Activated CD4-positive, alpha-beta T cell treated with anti-CD3 and anti-CD28 coated beads, Interleukin-2, Interleukin-4, amounts not matched to agents 100 ng/mL and 50 ng/mL, durations not matched to agents 16 hours and 8 hours (primary cell): Measurements from ENCODE around the gene PPP1R16B.

Source experiments
- DNase-seq: peaks from one replicate; pipeline ENCODE4 v3.0.0-alpha.2; 2020; ENCODE audit warnings: low spot score

The PPP1R16B gene

DNA sequence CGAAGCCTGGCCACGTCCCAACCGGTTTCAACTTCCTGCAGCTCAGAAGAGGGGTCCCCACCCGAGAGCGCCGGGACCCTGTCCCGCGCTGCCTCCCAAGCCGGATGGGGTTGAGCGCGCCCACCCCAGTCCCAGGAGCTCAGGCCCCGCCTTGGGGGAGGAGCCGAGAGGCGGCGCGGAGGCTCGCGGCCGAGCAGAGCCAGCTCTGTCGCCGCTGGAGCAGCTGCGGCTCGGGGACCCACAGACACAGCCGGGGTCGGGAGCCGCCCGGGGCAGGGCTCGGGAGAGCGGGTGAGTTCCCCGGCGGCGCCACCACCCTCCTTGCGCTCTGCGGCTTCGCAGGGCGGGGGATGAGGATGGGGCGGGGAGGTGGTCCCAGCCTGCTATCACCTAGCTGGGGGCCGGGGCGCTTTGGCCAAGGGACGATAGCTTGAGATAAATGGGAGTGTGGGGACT, at the start of gene PPP1R16B:
TSS of gene PPP1R16B (plus strand) at position 196 of the 456 bp plus-strand sequence. CDS start 30,229 bp downstream, outside the sequence.
- peak; percentile 72 for DNase-seq

- no peak for DNase-seq
These were observed 48.2 kb upstream of the PPP1R16B start for GRCh38 chr20:38757145-38757775.

DNA sequence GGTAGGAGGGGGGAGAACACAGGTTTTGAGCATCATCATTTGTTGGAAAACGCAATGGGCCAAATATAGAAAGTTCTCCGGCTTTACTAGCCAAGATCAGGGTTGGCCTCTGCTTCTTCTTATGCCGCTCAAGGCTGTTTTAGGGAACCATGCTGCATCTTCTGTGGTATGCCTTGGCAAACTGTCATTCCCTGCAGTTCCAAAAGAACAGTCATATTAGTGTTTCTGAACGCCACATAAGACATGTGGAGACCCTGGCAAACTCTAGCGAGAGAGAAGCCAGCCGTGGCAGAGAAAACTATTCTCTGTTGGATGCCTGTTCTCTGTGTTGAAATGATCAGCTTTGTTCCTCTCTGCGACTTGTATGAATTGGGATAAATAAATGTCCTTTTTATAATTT, 46.4 kb upstream of the PPP1R16B start:
- no peak for DNase-seq

DNA sequence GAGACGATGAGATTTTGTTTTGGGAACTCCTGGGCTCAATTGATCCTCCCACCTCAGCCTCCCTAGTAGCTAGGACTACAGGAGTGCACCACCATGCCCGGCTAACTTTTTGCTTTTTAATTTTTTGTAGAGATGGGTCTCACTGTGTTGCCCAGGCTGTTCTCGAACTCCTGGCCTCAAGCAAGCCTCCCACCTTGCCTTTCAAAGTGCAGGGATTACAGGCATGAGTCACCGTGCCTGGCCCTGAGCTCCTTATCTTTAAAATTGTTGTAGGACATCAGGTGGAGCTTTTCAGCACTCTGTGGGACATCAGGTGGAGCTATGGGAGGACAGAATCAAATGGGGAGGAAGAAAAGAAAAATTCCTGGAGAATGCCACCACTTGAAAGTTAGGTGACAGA, 44.5 kb upstream of the PPP1R16B start:
- DNase-seq, result no peak

DNA sequence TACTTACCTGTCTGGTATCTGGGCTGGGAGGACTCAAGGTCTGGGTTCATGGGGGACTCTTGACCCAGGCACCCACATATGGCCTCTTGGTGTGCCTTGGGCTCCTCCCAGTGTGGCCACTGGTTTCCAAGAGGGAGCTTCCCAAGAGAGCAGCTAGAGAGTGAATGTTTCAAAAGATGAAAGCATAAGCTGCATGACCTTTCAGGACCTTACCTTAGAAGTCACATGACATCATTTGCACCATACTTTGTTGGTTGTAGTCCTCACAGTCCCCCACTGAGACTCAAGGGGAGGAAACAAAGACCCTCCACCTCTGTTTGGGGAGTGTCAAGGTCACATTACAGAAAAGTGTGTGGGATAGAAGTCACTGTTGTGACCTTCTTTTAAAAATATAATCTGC, 43.3 kb upstream of the PPP1R16B start:
- no peak for DNase-seq

GRCh38 chr20:38763616-38764015, 41.9 kb upstream of the PPP1R16B start:
- DNase-seq, result no peak

GRCh38 chr20:38764567-38765318, 40.8 kb upstream of the PPP1R16B start:
- peak; percentile 62 for DNase-seq

- no peak for DNase-seq
These were observed 39.4 kb upstream of the PPP1R16B start for GRCh38 chr20:38766071-38766470.

GRCh38 chr20:38769376-38770295, 35.9 kb upstream of the PPP1R16B start:
- DNase-seq, result no peak

DNA sequence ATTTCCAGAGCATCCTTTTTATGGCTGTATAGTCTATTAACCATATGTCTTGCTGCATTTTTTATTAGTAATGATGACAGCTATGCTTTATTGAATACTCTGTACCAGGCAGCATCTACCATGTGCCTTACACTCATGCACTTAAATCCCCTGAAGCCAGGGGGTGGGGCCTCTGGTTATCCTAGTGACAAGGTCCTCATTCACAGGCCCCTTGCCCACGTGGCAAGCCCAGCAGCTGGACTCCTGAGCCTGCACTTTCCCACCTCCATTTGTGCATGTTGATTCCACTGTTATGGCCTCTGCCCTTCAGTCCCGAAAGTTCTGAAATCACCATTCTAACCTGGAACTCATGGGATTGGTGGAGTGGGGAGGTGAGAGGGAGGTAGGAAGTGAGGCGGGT, 35.0 kb upstream of the PPP1R16B start:
- DNase-seq, result no peak

DNA sequence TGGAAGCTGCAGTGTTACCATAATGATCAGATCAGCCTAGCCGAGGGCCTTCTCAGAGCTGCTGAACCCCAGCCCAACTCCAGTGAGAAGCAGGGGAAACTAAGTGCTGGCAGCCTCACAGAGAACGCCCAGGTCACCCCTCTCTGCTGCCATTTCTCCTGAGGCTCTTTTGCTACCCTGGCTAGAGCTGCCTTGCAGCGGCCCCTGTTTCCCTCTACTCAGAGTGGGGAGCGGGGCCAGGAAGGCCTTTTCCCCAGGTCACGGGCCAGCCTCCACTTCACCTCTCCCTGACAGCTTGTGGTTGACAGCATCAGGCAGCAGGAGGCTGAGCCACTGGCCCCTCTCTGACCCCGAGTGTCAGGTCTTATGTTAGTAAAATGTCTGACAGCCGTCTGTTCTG, 34.5 kb upstream of the PPP1R16B start:
- no peak for DNase-seq

- DNase-seq, result no peak
These were observed 33.9 kb upstream of the PPP1R16B start for GRCh38 chr20:38771621-38772020.

DNA sequence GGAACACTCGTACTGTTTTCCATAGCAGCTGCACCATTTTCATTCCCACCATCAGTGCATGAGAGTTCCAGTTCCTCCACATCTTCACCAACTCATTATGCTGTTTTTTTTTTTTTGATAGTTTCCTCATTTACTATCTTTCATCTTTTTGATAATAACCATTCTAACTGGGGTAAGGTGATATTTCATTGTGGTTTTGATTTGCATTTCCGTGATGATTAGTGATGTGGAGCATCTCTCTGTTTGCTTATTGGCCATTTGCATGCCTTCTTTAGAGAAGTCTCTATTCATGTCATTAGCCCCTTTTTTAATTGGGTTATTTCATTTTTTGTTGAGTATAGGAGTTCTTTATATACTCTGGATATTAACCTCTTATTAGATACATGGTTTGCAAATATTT, 31.3 kb upstream of the PPP1R16B start:
- no peak for DNase-seq

DNA sequence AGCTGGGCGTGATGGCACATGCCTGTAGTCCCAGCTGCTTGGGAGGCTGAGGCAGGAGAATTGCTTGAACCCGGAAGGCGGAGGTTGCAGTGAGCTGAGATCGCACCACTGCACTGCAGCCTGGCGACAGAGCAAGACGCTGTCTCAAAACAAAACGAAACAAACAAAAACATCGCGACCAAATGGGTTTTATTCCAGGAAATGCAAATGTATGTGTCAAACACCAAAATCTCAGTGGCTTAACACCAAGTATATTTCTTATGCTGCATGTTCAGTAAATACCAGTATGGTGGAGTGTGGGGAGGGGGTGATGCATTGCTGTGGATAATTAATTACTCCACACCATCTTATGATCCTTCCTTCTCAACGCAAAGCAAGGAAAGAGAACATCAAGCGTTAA, 29.1 kb upstream of the PPP1R16B start:
- DNase-seq, result peak; percentile 11

DNA sequence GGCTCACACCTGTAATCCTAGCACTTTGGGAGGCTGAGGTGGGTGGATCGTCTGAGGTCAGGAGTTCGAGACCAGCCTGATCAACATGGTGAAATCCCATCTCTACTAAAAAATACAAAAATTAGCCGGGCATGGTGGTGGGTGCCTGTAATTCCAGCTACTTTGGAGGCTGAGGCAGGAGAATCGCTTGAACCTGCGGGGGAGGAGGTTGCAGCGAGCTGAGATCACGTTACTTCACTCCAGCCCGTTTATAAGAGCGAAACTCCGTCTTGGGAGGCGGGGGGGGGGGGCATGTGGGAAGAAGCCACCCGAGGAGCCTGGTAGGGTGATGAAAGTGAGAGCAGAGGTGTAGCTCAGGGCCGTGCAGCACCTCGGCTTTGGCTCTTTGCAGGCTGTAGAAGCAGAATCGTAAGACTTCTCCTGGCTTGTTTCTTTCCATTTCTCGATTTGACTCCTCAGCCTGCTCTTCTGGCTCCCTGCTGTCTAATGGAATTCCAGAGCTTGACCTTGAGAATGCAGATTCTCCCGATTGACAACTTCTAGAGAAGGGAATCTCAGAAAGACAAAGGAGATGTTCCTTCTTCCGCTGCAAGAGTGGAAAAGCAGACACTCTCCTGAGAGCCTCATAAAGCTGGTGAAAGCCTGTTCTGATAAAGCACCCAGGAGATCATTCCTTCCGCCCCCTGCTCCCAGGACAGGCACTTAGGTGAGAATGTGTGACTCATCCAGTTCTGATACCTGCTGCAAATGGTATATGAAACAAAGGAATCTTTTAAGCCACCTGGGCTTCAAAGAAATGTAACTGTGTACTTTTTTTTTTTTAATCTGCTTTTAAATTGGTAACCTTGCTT, 26.0 kb upstream of the PPP1R16B start:
- DNase-seq, result no peak

GRCh38 chr20:38782275-38782674, 23.2 kb upstream of the PPP1R16B start:
- DNase-seq, result no peak

DNA sequence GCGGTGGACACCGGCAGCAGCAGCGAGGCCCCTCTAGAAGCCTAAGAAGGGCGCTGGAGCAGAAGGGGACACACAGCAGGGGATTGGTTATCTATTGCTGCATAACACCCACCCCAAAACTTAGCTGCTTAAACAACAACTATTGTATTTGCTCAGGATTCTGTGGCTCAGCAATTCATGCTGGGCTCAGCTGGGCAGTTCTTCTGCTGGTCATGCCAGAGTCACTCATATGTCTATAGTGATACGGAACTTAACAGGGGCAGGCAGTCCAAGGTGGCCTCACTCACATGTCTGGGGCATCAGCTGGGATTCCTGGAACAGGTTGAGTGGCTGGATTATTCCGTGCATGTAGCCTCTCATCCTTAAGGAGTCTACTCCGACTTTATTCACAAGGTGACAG, 17.6 kb upstream of the PPP1R16B start:
- no peak for DNase-seq

DNA sequence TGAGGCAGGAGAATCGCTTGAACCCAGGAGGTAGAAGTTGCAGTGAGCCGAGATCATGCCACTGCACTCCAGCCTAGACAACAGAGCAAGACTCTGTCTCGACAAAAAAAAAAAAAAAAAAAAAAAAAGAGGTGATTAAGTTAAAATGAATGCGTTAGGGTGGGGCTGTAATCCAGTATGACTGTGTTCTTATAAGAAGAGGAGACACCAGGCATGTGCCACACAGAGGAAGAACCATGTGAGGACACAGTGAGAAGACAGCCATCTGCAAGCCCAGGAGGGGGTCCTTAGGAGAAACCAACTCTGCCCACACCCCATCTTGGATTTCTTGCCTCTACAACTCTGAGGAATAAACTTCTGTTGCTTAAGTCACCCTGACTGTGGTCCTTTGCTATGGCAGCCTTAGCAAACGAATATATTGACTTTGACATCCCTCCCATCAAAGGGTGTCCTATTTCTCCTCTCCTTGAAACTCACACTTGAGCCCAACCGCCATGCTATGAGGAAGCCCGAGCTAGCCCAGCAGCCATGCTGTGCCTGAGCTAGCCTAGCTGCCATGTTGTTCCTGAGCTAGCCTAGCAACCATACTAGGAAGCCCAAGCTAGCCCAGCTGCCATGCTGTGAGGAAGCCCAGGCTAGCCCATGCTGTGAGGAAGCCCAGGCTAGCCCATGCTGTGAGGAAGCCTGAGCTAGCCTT, 15.8 kb upstream of the PPP1R16B start:
- DNase-seq, result no peak

GRCh38 chr20:38790200-38791053, 15.1 kb upstream of the PPP1R16B start:
- peak; percentile 48 for DNase-seq

DNA sequence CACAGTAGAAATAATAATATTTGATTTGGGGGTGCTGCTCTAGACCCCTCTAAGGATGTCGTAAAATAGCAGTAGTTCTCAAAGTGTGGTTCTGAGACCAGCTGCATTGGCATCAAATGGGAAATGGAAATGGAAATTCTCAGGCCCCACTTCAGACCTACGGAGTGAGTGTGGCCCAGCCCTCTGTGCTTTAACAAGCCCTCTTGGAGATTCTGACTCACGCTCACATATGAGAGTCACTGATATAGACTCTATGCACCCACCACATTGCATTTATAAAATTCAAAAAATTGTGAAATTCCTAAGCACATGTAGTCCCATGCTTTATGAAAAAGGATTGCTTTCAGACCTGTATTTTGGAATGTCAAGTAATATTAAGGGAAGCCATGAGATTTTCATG, 14.2 kb upstream of the PPP1R16B start:
- no peak for DNase-seq
